ENCODE results near the gene SPATA31C1.
"Not testable (repeated sequence)": the region's sequence is repeated elsewhere in the genome, so short reads cannot be mapped to it uniquely, and the experiment has no call there.

Gene SPATA31C1

DNA sequence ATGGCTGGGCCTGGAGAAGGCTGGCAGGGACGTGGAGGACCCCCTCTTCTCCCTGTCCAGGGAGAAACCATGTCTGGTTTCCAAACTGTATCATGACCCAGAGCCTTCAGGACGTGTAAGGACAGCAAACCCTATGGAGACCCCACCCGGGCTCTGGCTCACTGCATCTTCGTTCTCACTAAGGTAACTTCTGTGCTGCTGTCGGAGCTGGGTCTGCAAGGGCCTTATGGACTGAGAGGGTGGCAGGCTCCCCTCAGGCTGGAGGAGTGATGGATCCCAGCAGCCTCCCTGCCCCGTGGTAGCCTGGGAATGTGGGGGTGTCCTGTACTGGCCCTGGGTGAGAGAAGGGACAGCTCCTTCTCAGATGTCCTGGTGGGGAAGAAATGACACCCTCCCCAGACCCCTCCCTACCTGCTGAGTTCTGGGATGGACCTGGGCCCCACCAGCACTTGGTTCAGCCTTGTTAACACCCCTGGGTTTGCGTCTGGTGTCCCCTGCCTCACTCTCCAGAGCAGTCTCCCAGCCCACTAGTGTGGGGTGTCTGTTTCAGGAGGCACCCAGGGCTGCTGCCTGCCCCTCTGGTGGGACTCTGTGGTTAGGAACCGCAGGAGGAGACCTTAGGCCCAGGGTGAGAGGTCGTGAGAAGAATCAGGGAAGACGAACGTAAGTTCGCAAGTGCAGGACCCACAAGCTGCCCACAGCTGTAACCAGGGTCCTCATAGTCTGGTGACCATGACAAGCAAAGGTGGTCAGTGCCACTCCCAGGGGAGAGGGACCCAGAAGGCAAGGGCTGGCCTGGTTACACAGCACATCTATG is 28.5 kb upstream of the SPATA31C1 start:
- H3K27me3 ChIP-seq (ENCODE audit: control insufficient read depth, insufficient read depth, low read length) = peaks cover 5% of the 10 kb centered on the region
- H3K36me3 ChIP-seq (ENCODE audit: control insufficient read depth, insufficient read depth, low read length) = no peaks in the 10 kb centered on the region
- H3K9ac ChIP-seq (ENCODE audit: low read length) = no peak overlapping the region
- H3K9me3 ChIP-seq (ENCODE audit: control insufficient read depth, low read length) = no peaks in the 10 kb centered on the region
- no peaks in the 10 kb centered on the region for H3K4me1 ChIP-seq (ENCODE audit: control insufficient read depth, insufficient read depth, low read length)
- H3K4me3 ChIP-seq (ENCODE audit: low read length) = no peak overlapping the region

- Histone ChIP-seq H3K9ac (ENCODE audit: low read length) (no peak overlapping the region), H3K4me1 (ENCODE audit: control insufficient read depth, insufficient read depth, low read length) (no peaks in the 10 kb centered on the region), H3K27me3 (ENCODE audit: control insufficient read depth, insufficient read depth, low read length) (peaks cover 5% of the 10 kb centered on the region), H3K4me3 (ENCODE audit: low read length) (no peak overlapping the region), H3K9me3 (ENCODE audit: control insufficient read depth, low read length) (no peaks in the 10 kb centered on the region), H3K36me3 (ENCODE audit: control insufficient read depth, insufficient read depth, low read length) (no peaks in the 10 kb centered on the region)
Measured at GRCh38 chr9:87889882-87890252, 27.9 kb upstream of the SPATA31C1 start.

- Histone ChIP-seq H3K9ac (ENCODE audit: low read length) (no peak overlapping the region), H3K4me3 (ENCODE audit: low read length) (no peak overlapping the region), H3K9me3 (ENCODE audit: control insufficient read depth, low read length) (no peaks in the 10 kb centered on the region), H3K4me1 (ENCODE audit: control insufficient read depth, insufficient read depth, low read length) (no peaks in the 10 kb centered on the region), H3K27me3 (ENCODE audit: control insufficient read depth, insufficient read depth, low read length) (peaks cover 5% of the 10 kb centered on the region), H3K36me3 (ENCODE audit: control insufficient read depth, insufficient read depth, low read length) (no peaks in the 10 kb centered on the region)
Measured at GRCh38 chr9:87890837-87891236, 26.9 kb upstream of the SPATA31C1 start.

GRCh38 chr9:87891754-87892153 is 26.0 kb upstream of the SPATA31C1 start:
- H3K4me1 ChIP-seq (ENCODE audit: control insufficient read depth, insufficient read depth, low read length) = no peaks in the 10 kb centered on the region
- H3K36me3 ChIP-seq (ENCODE audit: control insufficient read depth, insufficient read depth, low read length) = no peaks in the 10 kb centered on the region
- no peaks in the 10 kb centered on the region for H3K27me3 ChIP-seq (ENCODE audit: control insufficient read depth, insufficient read depth, low read length)
- H3K9me3 ChIP-seq (ENCODE audit: control insufficient read depth, low read length) = no peaks in the 10 kb centered on the region
- no peak overlapping the region for H3K9ac ChIP-seq (ENCODE audit: low read length)
- no peak overlapping the region for H3K4me3 ChIP-seq (ENCODE audit: low read length)

DNA sequence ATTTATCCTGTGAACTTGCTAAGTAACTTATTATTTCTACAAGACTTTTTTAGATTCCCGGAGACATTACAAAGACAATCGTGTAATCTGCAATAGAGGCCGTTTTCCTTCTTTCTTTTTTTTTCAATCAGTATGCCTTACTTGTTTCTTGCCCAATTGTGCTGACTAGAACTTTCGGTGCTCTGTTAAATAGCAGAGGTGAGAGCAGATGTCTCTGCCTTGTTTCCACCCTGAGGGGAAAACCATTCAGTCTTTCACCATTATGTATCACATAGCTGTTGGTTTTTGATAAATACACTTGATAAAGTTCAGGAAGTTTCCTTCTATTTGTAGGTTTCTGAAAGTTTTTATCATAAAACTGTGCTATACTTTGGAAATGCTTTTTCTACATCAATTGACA is 24.8 kb upstream of the SPATA31C1 start:
- H3K4me3 ChIP-seq (ENCODE audit: low read length) = no peak overlapping the region
- no peaks in the 10 kb centered on the region for H3K9me3 ChIP-seq (ENCODE audit: control insufficient read depth, low read length)
- no peaks in the 10 kb centered on the region for H3K27me3 ChIP-seq (ENCODE audit: control insufficient read depth, insufficient read depth, low read length)
- H3K4me1 ChIP-seq (ENCODE audit: control insufficient read depth, insufficient read depth, low read length) = no peaks in the 10 kb centered on the region
- no peak overlapping the region for H3K9ac ChIP-seq (ENCODE audit: low read length)
- no peaks in the 10 kb centered on the region for H3K36me3 ChIP-seq (ENCODE audit: control insufficient read depth, insufficient read depth, low read length)

DNA sequence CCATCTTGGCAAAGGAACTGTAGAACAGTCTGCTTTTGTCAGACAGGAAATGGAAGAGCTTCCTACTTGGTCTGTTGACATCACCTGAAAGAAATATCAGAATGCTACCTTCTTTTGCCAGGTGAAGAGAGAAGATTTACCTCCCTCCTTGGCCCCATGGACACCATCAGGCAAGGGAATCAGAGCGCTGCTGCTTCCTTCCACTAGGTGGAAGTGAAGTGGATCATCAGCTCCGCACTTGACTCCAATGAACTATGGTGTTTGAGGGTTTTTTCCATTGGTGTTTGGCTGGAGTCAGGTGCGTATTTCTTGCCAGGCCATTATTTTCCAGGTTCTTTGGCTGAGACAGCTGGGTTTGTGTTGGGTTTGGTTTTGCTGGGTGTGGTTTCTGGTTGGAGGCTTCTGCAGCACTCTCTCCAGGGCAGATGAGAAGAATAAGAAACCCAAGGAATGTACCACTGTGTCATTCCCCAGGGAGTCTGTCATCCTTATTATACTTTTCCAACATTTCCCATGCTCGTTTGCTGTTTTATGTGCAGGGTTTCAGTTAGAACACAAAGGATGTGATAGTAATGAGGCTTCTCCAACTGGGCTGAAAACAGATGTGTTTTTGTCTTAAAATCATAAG is 22.6 kb upstream of the SPATA31C1 start:
- no peaks in the 10 kb centered on the region for H3K27me3 ChIP-seq (ENCODE audit: control insufficient read depth, insufficient read depth, low read length)
- no peak overlapping the region for H3K9ac ChIP-seq (ENCODE audit: low read length)
- no peaks in the 10 kb centered on the region for H3K9me3 ChIP-seq (ENCODE audit: control insufficient read depth, low read length)
- no peak overlapping the region for H3K4me3 ChIP-seq (ENCODE audit: low read length)
- H3K36me3 ChIP-seq (ENCODE audit: control insufficient read depth, insufficient read depth, low read length) = no peaks in the 10 kb centered on the region
- no peaks in the 10 kb centered on the region for H3K4me1 ChIP-seq (ENCODE audit: control insufficient read depth, insufficient read depth, low read length)

DNA sequence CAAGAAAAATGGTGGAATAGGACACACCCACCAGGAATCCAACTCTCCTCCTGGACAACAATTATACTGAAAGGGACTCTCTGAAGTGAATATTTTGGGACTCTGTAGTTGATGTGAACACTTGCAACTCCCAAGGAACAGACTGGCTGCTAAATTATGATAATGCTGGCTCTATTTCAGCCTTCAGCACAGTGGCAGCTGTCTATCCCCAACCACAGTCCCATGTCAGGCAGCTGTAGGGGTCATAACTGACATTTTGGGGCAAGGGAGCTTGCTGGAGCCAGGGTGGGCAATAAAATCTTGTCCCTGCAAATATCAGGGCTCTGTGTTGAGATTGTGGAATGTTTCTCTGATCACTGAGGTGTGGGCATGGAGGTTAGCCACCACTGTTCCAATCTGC is 20.9 kb upstream of the SPATA31C1 start:
- Histone ChIP-seq H3K9me3 (ENCODE audit: control insufficient read depth, low read length) (no peaks in the 10 kb centered on the region), H3K36me3 (ENCODE audit: control insufficient read depth, insufficient read depth, low read length) (no peaks in the 10 kb centered on the region), H3K27me3 (ENCODE audit: control insufficient read depth, insufficient read depth, low read length) (no peaks in the 10 kb centered on the region), H3K4me1 (ENCODE audit: control insufficient read depth, insufficient read depth, low read length) (no peaks in the 10 kb centered on the region), H3K9ac (ENCODE audit: low read length) (no peak overlapping the region), H3K4me3 (ENCODE audit: low read length) (no peak overlapping the region)

GRCh38 chr9:87898151-87898550 is 19.6 kb upstream of the SPATA31C1 start:
- no peak overlapping the region for H3K4me3 ChIP-seq (ENCODE audit: low read length)
- H3K9me3 ChIP-seq (ENCODE audit: control insufficient read depth, low read length) = no peaks in the 10 kb centered on the region
- H3K36me3 ChIP-seq (ENCODE audit: control insufficient read depth, insufficient read depth, low read length) = no peaks in the 10 kb centered on the region
- no peaks in the 10 kb centered on the region for H3K27me3 ChIP-seq (ENCODE audit: control insufficient read depth, insufficient read depth, low read length)
- H3K9ac ChIP-seq (ENCODE audit: low read length) = no peak overlapping the region
- no peaks in the 10 kb centered on the region for H3K4me1 ChIP-seq (ENCODE audit: control insufficient read depth, insufficient read depth, low read length)

- not testable (repeated sequence) for H3K4me1 ChIP-seq (ENCODE audit: control insufficient read depth, insufficient read depth, low read length); H3K36me3 ChIP-seq (ENCODE audit: control insufficient read depth, insufficient read depth, low read length); H3K27me3 ChIP-seq (ENCODE audit: control insufficient read depth, insufficient read depth, low read length); H3K4me3 ChIP-seq (ENCODE audit: low read length); H3K9ac ChIP-seq (ENCODE audit: low read length); H3K9me3 ChIP-seq (ENCODE audit: control insufficient read depth, low read length)
Measured at GRCh38 chr9:87902371-87902770, 15.4 kb upstream of the SPATA31C1 start.

GRCh38 chr9:87909310-87910041 is 8.3 kb upstream of the SPATA31C1 start:
- H3K9ac ChIP-seq (ENCODE audit: low read length) = no peak overlapping the region
- H3K36me3 ChIP-seq (ENCODE audit: control insufficient read depth, insufficient read depth, low read length) = no peaks in the 10 kb centered on the region
- H3K27me3 ChIP-seq (ENCODE audit: control insufficient read depth, insufficient read depth, low read length) = no peaks in the 10 kb centered on the region
- H3K4me3 ChIP-seq (ENCODE audit: low read length) = no peak overlapping the region
- no peaks in the 10 kb centered on the region for H3K9me3 ChIP-seq (ENCODE audit: control insufficient read depth, low read length)
- H3K4me1 ChIP-seq (ENCODE audit: control insufficient read depth, insufficient read depth, low read length) = peaks cover 5% of the 10 kb centered on the region

DNA sequence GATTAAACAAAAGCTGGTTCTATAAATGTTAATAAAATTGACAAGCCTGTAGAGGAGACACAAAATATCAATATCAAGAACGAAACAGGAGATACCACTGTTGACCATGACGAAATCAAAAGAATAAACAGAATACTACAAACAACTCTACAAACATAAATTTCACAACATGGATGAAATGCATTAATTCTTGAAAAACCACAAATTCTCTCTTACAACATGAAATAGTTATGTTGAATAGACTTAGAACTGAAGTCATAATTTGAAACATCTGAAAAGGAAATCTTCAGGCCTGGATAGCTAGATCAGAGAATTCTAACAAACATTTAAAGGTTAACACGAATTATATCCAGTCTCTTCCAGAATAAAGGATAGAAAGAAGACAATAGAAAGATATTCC is 6.9 kb upstream of the SPATA31C1 start:
- no peak overlapping the region for H3K4me3 ChIP-seq (ENCODE audit: low read length)
- H3K36me3 ChIP-seq (ENCODE audit: control insufficient read depth, insufficient read depth, low read length) = no peaks in the 10 kb centered on the region
- no peak overlapping the region for H3K9ac ChIP-seq (ENCODE audit: low read length)
- H3K27me3 ChIP-seq (ENCODE audit: control insufficient read depth, insufficient read depth, low read length) = no peaks in the 10 kb centered on the region
- H3K4me1 ChIP-seq (ENCODE audit: control insufficient read depth, insufficient read depth, low read length) = peaks cover 5% of the 10 kb centered on the region
- no peaks in the 10 kb centered on the region for H3K9me3 ChIP-seq (ENCODE audit: control insufficient read depth, low read length)

DNA sequence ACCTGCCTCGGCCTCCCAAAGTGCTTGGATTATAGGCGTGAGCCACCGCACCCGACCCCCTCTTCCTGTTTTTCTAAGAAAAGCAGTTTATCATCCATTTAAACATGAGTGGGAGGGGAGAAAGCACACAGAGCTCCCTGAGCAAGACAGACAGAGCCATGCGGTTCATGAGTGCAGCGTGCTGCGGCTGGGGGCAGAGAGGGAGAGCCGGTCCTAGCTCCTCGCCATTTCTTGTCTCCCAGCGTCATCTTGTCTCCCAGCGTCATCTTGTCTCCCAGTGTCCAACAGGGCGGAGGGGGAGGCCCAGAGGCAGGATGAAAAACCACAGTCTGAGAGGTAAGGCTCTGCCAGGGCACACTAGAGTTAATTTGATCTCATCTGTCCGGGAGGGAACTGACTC is 1.3 kb downstream of the SPATA31C1 start:
- not testable (repeated sequence) for H3K36me3 ChIP-seq (ENCODE audit: control insufficient read depth, insufficient read depth, low read length); H3K9me3 ChIP-seq (ENCODE audit: control insufficient read depth, low read length); H3K4me1 ChIP-seq (ENCODE audit: control insufficient read depth, insufficient read depth, low read length); H3K9ac ChIP-seq (ENCODE audit: low read length); H3K27me3 ChIP-seq (ENCODE audit: control insufficient read depth, insufficient read depth, low read length); H3K4me3 ChIP-seq (ENCODE audit: low read length)
